Breast epithelium (tissue), 4 donors: ENCODE results near the gene HOXD13. TPM values are rescaled to one million over a fixed set of nuclear protein-coding genes. Genes with fewer than 3 reads are reported as not detected.
A peak's percentile ranks its signal among the peaks of the same experiment; 100 is the strongest.

ENCODE experiments used
- DNase-seq, 2 donors: peaks; one replicate each; pipeline ENCODE4 v3.0.0-alpha.2; 2019; ENCODE audit warnings: low spot score in 2 of 2
- H3K27ac ChIP-seq, 2 donors: fragments of 200-600 bp; sonication (generic) in 1 of 2; one replicate each; pipeline ENCODE4 v1.5.1; 2016 to 2019; ENCODE audit warnings: mild to moderate bottlenecking in 1 of 2
- H3K27me3 ChIP-seq, 2 donors: fragments of 200-600 bp; sonication (generic) in 1 of 2; one replicate each; pipeline versions ENCODE4 v1.5.1 to v1.6.0; 2017 to 2019; ENCODE audit warnings: control low read depth in 1 of 2, mild to moderate bottlenecking in 1 of 2
- H3K36me3 ChIP-seq: fragments of 200-600 bp; one replicate; pipeline ENCODE4 v1.5.1; 2019
- H3K4me1 ChIP-seq, 2 donors: fragments of 200-600 bp; sonication (generic); one replicate each; pipeline ENCODE4 v1.5.1; 2016 to 2019; ENCODE audit warnings: control low read depth in 1 of 2
- H3K4me3 ChIP-seq, 3 donors: fragments of 200-600 bp; sonication (generic); 1 replicate in 2 of 3; 2 replicates in 1 of 3; pipeline ENCODE4 v1.5.1; 2016 to 2019; ENCODE audit warnings: mild to moderate bottlenecking in 3 of 3, moderate library complexity in 2 of 3
- H3K9me3 ChIP-seq, 2 donors: fragments of 200-600 bp; sonication (generic) in 1 of 2; one replicate each; pipeline ENCODE4 v1.5.1; 2016 to 2019; ENCODE audit warnings: control low read depth in 1 of 2
- CTCF ChIP-seq, 3 donors: fragments of 450-650 bp; IDR thresholded peaks; one replicate each; pipeline ENCODE4 v1.5.1; 2016 to 2017; ENCODE audit warnings: antibody characterized with exemption in 3 of 3, mild to moderate bottlenecking in 3 of 3, moderate library complexity in 3 of 3
- POLR2A ChIP-seq: fragments of 450-650 bp; IDR thresholded peaks from one replicate; pipeline ENCODE4 v1.6.1; 2016; ENCODE audit warnings: antibody characterized with exemption, mild to moderate bottlenecking, moderate library complexity
- POLR2AphosphoS5 ChIP-seq, 3 donors: sonication (generic); formaldehyde crosslinking; IDR thresholded peaks; one replicate each; pipeline ENCODE4 v1.6.1; 2017; ENCODE audit warnings: antibody characterized with exemption in 3 of 3
- intact Hi-C: fragments of 100-400 bp; cut with DNase I; formaldehyde crosslinking; loops from one replicate; pipeline ENCODE4 v1.15.1; 2023; ENCODE audit warnings: low total_unique reads
- total RNA-seq, 3 donors: library from RNA; depleted of rRNA; stranded (reverse); fragments of >200 nt; gene quantifications; one replicate each; pipeline ENCODE4 v1.1.0, GENCODE V29; 2016

Gene HOXD13
- total RNA-seq, 3 donors from 2014 or later = not detected

GRCh38 chr2:176101842-176102241, 9.3 kb downstream of the HOXD13 start:
- TF ChIP-seq POLR2AphosphoS5 (IDR thresholded peaks at IDR 0.05) (no peak), POLR2A (no peak), CTCF (IDR thresholded peaks at IDR 0.05) (no peak)
- H3K27me3 ChIP-seq = peaks cover 45 to 100% of the 10 kb centered on the region in 2 donors
- H3K9me3 ChIP-seq = no peaks in the 10 kb centered on the region
- H3K27ac ChIP-seq = no peak overlapping the region
- H3K36me3 ChIP-seq = no peaks in the 10 kb centered on the region
- intact Hi-C loops = no loop called here
- no peak for DNase-seq
- H3K4me1 ChIP-seq = peaks cover 4 to 6% of the 10 kb centered on the region in 2 donors
- H3K4me3 ChIP-seq = no peak overlapping the region

DNA sequence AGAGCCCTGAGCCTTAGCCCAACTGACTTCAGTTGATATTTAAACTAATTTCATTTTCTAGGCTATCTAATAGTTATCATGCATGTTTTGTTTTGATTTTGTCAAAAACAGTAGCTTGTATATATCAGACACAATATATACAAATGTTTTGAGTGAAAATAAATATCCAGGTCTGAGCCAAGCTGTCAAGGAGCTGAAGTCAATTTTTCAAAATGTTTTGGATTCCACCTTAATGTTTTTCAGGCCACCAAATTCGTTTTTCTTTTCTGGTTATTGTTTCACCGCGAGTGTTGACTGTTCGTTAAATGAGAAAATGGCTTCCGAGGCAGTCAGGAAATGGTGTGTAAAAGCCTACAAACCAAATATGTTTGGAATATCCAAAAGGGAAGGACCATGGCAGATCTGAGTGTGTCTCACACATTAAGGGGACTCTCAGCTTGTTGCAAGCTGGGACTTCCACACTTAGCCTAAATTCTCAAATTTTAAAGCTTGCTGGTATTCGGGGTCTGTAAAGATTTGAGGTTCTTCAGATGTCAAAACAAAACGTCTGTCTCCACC, 9.9 kb downstream of the HOXD13 start:
- no peak for TF ChIP-seq POLR2AphosphoS5 (IDR thresholded peaks at IDR 0.05)
- peaks cover 4 to 6% of the 10 kb centered on the region in 2 donors for H3K4me1 ChIP-seq
- no peak for DNase-seq
- H3K36me3 ChIP-seq = no peaks in the 10 kb centered on the region
- no peak overlapping the region for H3K27ac ChIP-seq
- H3K27me3 ChIP-seq = peaks cover 48 to 99% of the 10 kb centered on the region in 2 donors
- H3K4me3 ChIP-seq = no peak overlapping the region
- H3K9me3 ChIP-seq = no peaks in the 10 kb centered on the region
- intact Hi-C loops = no loop called here

GRCh38 chr2:176103194-176103593, 10.7 kb downstream of the HOXD13 start:
- Histone ChIP-seq H3K27ac (no peak overlapping the region), H3K4me3 (no peak overlapping the region), H3K36me3 (no peaks in the 10 kb centered on the region), H3K27me3 (peaks cover 51 to 98% of the 10 kb centered on the region in 2 donors), H3K4me1 (peaks cover 4 to 6% of the 10 kb centered on the region in 2 donors), H3K9me3 (no peaks in the 10 kb centered on the region)
- intact Hi-C loops = no loop called here
- DNase-seq = no peak
- no peak for TF ChIP-seq CTCF (IDR thresholded peaks at IDR 0.05)
- TF ChIP-seq POLR2A = no peak

DNA sequence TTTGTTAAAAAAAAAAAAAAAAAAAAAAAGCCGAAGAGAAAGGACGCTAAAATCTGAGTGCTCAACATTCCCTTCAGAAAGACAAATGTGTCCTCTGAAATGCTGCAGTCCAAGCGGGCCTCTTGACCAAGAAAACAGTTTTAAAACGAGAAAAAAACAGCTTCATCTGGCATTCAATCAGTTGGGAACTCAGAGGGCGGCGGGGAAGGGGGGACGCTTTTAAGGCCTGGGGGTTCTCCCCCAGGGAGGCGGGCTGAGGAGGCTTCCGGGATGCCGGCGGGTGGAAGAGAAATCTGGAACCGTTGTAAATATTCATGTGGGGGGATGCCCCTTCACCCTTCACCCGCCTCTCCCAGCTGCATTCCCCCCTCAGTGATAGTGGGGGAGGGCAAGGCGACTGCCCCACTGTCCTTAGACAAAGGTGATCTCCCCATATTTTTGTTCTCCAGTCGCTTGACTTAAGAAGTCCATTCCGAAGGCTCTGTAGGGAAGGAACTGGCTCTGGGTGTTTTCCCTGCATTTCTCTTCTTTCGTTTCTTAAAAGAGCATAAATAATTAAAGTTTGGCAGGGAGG, 11.3 kb downstream of the HOXD13 start:
- Histone ChIP-seq H3K36me3 (no peaks in the 10 kb centered on the region), H3K9me3 (no peaks in the 10 kb centered on the region), H3K4me3 (peak overlapping the region in 1 of 3 donors; percentile 54), H3K27ac (no peak overlapping the region), H3K27me3 (peaks cover 46 to 98% of the 10 kb centered on the region in 2 donors), H3K4me1 (peaks cover under 1 to 4% of the 10 kb centered on the region in 2 donors)
- DNase-seq = no peak
- intact Hi-C loops = no loop called here
- TF ChIP-seq CTCF (IDR thresholded peaks at IDR 0.05) (no peak), POLR2A (no peak), POLR2AphosphoS5 (IDR thresholded peaks at IDR 0.05) (no peak)

GRCh38 chr2:176104316-176105077, 12.0 kb downstream of the HOXD13 start:
- Histone ChIP-seq H3K27me3 (peaks cover 43 to 98% of the 10 kb centered on the region in 2 donors), H3K36me3 (no peaks in the 10 kb centered on the region), H3K9me3 (no peaks in the 10 kb centered on the region), H3K4me1 (peaks cover 0 to 4% of the 10 kb centered on the region in 2 donors), H3K4me3 (peak overlapping the region; percentile 3 to 54 (median 21)), H3K27ac (no peak overlapping the region)
- intact Hi-C loops = no loop called here
- TF ChIP-seq POLR2AphosphoS5 (IDR thresholded peaks at IDR 0.05) (no peak), CTCF (IDR thresholded peaks at IDR 0.05) (no peak), POLR2A (no peak)
- peak in 1 of 2 donors; percentile 47 for DNase-seq
